Activated gamma-delta T cell treated with Interleukin-2 at 50 U/mL for 16 hours (primary cell): ENCODE results near the gene GALNT9.

Experiments
- DNase-seq: peaks from one replicate; pipeline ENCODE4 v3.0.0-alpha.2; 2020

GALNT9 gene

DNA sequence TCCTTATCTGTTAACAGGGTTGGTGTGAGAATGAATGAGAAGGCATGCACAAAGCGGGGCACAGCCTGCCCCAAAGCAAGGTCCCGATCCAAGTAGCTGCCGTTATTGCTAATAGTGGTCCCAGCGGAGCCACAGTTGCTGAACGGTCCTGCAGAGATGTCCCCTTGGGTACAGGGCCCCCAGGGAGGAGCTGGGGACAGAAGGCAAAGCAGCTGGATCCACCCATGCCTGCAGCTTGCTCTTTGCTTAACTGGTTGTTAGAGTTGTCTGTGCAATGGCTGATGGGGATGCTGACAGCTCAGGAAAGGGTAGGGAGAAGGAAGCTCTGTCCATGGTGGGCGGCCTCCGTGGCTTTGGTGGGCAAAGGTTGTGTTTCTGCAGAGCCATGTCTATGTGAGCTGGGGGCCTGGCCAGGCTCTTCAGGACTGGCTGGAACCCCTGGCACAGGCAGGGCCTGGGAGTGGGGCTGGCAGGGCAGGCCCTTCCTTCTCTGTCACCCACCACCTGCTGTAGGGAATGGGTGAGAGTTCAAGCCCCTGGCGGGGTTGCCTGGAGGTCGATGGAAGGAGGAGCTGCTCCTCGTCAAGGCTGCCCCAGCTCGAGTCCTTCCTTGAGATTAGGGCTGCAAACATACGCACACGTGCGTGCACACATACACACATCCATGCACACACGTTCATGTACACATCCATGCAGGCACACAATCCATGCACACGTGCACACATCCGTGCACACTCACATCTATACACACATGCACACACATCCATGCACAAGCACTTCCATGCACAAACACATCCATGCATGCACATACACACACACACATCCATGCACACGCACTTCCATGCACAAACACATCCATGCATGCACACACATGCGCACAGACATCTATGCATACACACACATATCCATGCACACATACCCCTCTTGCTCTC lies 149.7 kb downstream of the GALNT9 start:
- no peak for DNase-seq

DNA sequence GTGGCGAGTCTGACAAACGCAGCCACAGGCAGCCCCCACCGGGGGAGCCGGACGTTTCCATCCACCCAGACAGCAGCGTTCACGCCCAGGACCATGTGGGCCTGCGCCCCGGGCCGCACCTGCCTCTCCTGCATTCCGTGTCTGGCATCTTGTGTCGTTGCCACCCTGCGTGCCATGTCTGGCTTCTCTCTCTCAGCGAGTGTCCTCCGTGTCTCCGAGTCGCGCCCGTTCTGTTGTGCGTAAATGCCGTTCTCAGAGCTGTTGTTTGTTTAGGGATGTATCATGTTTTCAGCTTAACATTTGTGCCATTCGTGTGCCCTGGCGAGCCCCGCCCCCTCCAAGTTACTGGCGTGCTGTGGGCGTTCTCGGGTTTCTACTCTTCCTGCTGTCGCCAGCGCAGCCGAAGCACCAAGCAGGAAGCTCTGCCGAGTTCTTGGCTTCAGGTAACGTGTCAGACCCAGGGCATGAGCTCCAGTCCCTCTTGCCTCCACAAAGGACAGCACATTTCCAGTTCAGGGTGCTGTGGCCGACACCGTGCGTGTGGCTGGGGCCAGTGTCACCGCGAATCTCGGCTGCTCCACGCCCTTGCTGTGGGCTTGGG lies 150.5 kb downstream of the GALNT9 start:
- DNase-seq: no peak

DNA sequence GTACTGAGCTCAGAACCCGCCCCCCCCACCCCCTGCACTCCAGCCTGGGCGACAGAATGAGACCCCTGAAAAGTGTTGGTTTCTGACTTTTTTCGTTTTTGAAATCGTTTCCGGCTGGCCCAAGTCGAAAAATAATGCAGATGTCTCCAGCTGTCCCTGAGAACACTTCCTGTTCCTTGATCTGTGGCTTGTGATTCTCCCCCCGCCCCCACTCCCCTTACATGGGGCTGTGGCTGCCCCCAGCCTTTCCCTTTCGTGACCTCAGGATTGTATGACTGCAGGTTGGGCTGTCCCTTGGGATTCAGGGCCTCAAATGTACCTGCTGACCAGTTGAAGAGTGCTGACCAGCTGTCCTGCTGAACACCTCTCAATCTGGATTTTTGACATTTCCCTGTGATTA lies 151.1 kb downstream of the GALNT9 start:
- no peak for DNase-seq

DNA sequence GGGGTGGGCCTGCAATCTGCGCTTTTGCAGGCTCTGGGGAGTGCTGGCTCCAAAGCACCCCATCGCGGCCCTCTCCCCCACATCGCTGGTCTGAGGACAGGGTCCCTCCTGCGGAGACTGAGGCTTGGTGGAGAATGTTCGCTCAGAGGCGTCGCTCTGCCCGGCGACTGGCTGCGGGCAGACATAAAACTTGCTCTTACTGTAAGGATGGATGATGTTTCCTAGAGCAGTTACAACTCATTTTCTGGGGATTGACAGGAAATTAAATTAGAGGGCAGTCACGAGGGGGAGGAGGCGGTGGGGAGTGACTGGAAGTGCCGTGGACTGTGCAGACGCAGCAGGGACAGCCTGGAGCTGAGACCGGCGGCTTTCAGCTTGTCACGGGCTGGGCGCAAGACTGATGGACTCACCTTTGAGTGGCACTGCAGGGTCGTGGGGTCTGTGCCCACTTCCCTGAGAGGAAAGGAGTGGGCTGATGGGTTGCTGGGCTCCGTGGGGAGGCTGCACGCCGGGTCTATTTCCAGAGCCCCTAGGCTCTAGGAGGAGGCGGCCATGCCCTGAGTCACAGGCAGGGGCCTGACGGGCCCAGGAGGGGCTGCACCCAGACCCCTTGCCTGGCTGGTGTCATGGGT lies 152.4 kb downstream of the GALNT9 start:
- no peak for DNase-seq

DNA sequence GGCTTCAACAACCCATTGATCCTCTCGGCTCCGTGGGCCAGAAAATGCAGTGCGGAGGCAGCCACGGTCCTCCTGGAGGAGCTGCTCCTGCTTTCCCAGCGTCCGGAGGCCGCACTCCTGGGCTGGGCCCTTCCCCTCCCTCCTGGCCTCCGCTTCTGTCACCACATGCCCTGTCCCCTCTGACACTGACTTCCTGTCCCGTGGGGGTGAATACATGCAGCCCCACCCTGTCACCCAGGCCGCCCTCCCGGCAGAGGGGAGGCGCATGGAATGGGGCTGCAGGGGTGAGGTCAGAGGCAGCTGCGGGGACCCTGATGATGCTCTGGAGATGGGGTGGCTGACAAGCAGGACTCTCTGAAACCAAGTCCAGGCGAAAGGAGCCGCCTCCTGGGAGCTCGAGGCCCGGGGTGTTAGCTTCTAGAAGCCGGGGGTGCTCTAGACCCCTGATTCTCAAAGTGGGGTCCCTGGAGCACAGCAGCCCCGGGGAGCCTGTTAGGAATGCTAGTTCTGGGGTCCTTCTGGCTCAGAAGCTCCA lies 152.9 kb downstream of the GALNT9 start:
- no peak for DNase-seq

DNA sequence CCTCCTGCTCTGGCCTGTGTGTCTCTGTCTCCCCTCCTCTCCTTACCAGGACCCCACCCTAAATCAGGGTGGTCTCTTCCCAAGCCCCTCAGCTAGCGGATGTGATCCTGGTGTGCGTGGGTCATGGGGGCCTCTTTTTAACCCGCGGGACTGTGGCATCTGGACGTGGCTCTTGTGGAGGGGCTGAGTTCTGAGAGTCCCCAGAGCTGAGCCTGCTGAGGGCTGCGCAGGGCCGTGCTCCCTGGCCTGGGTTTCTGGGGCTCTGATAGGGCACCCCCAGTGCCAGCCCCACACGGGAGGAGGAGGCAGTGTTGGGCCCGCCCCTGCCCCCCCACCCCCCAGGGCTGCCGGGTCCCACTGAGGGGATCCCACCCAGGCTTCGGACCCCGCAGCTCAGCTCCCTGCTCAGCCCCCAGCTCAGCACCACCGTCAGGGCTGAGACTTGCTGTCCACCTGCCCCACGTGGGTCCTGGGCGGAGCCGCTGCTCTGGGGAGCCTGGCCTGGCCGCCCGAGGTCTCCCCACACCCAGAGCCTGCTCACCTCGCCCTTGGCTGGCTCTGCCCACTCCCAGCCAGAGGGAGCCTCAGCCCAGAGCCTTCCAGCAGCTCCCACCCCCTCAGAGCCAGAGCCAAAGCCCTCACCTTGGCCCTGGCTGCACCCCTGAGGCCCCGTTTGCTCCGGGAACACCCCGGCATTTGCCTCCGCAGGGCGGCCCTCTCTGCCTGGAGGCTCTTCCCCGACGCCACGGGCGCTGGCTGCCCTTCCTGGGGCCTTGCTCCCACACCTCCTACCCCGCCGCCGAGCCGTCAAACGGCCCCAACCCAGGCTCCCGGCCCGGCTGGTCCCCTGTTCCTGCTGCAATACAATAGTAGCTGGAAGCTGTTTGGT lies 153.6 kb downstream of the GALNT9 start:
- DNase-seq: no peak

DNA sequence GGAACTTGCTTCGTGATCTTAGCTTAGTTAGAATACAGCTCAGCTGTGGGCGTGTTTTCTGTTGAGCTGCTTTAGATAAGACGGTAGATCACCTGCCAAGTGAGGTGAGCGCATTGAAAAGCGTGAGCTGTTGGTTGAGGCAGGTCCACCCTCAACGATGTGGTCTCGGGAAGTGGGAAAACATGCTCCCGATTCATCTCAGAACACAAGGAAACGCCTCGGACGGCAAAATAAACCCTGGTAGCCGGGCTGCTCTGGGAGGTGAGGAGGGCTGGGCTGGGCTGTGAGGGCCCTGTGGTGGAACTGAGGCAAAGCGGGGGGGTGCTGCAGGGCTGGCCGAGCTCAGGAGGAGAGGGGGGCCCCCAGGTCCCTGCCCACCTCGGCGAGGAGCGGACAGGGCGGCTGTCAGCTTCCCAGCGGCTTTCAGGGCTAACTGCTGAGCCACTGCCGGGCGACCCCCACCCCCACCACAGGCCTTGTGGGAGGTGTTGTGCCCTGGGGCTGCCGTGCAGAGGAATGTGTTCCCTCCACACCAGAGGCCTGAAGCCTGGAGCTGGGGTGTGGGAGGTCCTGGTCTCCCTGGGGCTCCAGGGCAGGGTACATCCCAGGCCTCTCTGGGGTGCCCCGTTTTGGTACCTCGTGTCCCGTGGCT lies 154.4 kb downstream of the GALNT9 start:
- DNase-seq: no peak

DNA sequence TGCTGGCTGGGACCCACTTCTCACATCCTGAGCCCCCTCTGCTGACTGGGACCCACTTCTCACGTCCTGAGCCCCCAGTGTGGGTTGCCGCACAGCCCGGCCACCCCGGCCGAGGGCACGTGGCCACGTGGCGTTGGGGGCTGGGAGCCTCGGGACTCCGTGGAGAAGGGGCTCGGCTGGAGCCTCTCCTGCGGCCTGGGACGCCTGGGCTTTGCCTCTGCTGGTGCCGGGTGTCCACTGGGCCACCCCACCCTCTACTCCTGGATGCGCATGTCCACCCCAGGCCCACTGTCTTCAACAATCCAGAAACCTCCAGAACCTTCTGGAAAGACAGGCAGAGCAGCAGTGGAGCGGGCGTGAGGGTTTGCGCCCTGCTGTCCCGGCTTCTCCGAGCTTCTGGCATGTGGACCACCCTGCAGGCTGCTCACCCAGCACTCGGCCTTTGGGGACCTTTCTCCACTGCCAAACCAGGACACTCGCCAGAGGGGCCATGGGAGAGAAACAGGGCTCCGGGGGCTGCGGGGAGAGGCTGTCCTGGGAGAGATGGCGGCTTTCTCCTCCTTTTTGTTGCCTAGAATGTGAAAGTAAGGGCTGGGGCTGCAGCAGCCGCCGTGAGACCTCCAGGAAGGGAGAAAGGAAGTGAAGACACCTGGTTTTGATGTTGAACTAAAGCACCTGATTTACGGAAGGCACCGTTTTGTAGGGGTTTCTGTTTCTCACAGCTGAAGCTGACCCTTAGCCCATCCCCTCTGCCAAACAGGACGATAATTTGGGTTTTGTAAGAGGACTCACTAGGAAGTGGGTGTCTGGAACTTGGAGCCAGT lies 155.2 kb downstream of the GALNT9 start:
- DNase-seq: no peak

DNA sequence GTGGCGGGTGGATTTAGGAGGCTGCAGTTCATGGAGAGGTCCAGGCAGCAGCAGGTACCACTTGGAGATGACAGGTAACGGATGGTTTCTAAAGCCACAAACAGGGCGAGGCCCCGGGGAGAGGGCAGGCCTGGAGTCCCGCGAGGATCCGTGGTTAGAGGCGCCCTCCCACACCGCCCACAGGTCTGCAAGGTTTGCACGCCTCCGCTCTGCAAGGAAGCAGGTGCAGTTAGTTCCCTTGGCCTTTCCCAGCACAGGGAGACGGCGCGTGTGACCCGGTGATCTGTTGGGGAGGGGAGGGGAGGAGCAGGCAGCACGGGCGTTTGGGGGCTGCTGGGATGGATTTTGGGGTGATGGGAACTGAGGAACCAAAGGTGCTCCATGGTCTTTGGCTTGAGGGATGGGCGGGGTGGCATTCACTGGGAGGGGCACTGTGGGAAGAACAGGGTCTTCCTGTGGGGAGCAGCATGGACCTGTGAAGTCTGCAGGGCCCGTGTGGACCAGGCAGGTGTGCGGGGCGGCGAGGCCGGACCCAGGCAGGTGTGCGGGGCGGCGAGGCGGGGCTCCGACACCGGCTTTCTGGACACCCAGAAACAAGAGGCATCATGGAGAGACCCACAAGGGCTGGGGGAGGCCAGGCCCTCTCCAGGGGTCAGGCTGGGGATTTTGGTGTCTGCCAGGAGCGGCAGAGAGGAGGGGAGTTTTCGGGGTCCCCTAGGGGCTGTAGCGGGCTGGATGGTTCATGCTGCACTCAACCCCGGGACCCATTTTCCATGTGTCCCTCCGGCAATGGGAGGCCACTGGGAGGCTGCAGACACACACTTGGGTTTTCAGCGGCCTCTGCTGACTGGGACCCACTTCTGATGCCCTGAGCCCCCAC lies 156.0 kb downstream of the GALNT9 start:
- no peak for DNase-seq

DNA sequence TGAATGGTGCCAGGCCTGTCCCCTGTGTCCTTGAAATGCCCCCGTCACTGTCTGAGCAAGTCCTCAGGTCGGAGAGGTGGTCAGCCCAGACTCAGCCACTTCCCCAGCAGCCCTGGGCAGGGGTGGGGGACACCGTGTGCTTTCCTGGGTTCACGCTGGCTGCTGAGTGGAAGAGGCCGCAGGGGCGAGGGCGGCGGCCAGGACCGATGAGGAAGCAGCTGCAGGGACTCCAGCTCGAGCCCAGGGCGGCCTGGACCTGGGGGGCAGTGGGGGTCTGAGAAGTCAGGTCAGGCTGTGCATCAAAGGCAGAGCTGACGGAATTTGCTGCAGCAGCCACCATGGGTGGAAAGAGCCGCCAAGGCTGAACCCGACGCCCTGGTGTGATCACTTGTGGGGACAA lies 156.8 kb downstream of the GALNT9 start:
- no peak for DNase-seq

DNA sequence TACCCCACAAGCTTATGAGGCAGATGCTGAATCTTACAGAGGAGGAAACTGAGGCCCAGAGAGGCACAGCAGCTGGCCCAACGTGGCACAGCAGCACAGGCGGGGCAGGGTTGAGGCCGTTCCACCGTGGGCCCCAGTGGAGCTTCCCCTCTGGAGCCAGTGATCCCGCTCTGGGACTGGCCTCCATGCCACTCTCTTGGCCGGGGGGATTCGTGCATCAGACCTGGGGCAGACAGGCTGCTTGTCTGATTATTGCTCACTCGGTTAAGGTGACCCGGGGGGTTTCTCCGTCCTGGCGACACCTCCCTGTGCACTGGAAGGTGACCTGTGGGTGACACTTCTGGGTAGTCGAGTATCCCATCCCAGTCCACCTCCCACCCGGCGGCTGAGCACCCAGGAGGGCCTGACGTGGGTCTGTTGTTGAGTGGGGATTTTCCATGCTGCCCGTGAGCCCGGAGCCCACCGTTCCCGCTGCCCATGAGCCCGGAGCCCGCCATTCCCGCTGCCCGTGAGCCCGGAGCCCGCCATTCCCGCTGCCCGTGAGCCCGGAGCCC lies 157.3 kb downstream of the GALNT9 start:
- no peak for DNase-seq

DNA sequence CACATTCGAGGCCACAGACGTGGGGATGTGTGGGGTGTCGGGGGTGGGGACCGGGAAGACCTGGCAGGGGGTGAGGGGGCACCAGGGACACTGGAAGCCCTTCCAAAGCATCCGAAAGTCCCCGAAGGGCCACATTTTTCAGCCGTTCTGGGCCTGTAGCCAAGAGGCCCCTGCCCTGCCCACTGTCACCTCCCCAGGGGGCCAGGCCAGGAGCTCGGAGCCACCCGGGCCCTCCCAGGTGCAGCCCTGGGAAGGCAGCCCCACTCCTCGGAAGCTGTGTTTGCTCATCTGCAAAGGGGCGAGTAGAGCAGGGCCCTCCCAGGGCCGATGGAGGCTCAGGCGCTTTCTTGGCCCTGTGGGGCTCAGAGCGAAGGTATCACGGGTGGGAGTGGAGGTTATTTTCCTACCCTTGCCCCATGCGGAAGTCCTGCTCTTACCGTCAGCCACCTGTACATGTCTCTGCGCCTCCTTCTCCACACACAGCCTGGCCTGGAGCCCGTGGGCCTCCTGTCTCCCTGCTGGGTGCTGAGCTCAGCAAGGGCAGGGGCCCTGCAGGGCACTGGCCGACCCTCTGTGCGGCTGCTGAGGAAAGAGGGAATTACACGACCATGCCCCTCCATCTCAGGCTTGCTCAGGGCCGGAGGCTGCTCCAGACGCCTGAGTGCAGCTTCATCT lies 158.0 kb downstream of the GALNT9 start:
- no peak for DNase-seq

DNA sequence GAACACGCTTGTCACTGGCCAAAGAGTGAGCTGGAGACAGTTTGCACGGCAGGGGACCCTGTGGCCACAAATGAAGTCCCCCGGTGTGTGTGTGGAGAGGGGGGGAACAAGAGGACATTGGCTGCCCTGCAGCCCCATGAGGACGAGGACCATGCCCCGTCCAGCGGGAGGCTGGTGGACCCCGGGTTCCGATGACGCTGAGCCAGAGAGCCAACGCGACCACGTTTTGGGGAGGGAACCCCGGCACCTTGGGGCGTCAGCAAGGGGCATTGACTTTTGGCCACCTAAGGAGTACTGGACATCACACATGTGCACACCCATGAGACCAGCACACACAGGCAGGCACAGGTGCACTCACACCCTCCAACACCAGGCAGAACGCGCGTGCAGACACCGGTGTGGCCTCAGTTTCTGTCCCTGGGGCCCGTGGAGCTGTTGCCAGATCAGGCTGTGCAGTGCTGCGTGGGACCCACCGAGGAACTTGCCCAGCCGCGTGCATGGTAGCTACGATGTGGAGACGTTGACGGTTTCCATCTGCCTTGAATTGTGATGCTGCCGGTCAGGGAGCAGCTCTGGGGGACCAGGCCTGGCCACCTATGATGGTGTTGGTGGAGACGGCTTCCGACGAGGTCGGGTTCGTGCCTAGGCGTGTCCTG lies 158.6 kb downstream of the GALNT9 start:
- DNase-seq: no peak

DNA sequence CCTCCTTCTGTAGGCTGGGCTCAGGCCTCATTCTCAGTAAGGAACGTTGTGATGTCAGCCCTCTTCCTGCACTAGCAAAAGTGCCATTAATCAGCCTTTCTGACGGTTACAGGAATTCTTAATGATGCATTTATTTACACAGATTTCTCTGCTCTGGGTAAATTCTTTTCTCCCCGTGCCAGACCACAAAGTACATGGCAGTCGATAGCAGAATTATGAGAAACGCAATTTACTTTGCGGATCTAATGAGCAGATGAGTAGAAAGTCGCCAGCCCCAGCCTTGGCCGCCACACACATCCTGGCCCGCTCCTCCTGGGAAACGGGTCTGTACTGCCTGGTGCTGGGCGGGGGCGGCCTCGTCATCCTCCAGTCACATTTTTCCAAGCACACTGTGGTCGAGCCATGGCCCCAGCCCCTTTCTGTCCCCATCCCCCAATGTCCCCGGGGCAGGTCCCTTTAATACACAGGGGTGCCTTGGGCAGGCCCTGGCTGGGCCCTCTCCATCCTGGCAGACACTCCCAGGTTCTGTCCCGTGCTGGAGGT lies 159.2 kb downstream of the GALNT9 start:
- no peak for DNase-seq

DNA sequence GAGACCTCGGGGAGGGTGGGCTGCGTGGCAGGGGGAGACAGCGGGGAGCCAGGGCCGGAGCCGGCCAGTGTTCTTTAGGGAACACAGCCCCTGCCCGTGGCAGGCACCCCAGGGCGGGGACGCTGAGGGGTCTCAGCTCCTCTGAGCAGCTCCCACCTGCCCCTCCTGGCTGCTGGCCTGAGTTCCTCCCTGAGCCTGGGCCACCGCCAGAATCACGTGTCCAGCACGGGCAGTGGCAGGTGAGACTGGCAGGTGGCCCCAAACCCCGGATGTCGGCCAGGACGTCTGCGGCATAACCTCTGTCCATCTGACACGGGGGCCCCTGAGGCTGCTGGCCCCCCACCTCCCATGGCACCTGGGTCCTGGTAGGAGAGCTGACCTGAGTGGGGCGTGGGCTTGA lies 160.0 kb downstream of the GALNT9 start:
- DNase-seq: no peak

DNA sequence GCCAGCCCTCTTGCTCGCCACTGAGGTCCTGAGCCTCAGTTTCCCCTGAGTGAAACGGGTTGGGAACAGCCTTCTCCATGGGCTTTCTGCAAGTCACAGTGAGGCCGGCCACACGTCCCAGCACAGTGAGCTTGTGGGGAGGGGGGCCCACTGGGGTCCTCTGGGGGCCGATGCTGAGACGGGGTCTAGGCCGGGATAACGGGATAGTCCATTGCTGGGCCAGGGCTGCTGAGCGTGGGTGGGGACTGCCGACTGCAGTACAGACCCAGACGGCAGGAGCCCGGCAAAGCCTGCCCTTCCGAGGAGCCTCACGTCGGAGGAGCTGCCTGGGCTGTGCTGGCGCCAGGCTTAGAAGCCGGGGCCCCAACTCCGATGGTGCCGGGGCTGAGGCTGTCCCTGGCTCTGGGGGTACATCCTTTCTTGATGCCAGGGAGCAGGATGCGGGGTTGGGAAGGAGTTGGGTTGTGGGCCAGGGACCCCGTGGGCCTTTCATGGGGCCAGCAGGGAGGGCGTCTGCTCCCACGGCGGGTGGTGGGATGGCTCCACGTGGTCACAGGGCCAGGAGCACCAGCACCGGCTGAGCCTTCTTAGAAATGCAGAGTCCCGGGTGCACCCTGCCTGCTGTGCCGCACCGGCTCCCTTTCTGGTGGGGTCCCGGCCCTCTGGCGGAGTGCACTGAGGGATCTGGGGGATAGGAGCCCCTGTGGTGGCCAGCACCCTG lies 160.9 kb downstream of the GALNT9 start:
- no peak for DNase-seq

DNA sequence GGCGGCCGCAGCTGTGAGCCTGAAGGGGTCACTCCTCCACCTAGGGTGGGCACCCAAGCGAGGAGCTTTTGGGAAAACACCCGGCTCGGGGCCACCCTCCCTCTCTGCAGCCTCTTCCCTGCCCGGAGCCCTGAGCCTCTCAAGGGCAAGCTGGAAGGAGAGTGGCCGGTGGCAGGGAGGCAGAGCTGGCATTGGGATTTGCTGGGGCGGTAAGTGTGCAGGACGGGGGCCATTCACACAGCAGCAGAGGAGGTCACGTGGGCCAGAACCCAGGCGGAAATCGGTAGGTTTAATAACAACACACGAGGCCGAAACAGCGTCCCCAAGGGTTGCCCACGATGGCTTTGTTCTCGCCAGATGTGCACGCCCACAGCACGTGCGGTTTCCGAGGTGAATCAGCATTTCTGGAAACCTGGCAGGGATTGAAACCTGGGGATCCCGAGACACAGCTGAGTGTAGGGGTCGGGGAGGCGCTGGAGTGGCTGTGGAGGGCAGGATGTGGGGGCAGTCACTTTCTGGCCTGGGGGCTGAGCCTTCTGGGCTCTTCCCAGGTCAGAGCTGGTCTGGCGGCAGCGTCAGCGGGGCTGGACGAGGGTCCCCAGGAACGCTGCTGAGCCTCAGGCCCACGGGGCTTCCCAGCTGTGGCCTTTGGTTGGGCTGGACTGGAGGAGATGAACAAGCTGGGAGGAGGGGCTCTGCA lies 161.6 kb downstream of the GALNT9 start:
- no peak for DNase-seq
